HFF-Myc (cell line): ENCODE measurements around the gene PHF21A.

ENCODE experiments used
- DNase-seq: peaks from one replicate; pipeline ENCODE4 v3.0.0-alpha.2; 2011; ENCODE audit warnings: low read depth; ENCODE audit errors: extremely low read depth
- H3K4me3 ChIP-seq: replicated peaks from 2 replicates; pipeline ENCODE4 v1.5.1; 2011; ENCODE audit warnings: low read depth, mild to moderate bottlenecking, control low read depth, low read length
- TF ChIP-seq, protein P1 (sequence below): IDR thresholded peaks from 2 replicates; pipeline ENCODE4 v1.5.1; 2012; ENCODE audit warnings: mild to moderate bottlenecking, low read depth, low read length, control low read depth; ENCODE audit errors: missing control alignments

The PHF21A gene

DNA sequence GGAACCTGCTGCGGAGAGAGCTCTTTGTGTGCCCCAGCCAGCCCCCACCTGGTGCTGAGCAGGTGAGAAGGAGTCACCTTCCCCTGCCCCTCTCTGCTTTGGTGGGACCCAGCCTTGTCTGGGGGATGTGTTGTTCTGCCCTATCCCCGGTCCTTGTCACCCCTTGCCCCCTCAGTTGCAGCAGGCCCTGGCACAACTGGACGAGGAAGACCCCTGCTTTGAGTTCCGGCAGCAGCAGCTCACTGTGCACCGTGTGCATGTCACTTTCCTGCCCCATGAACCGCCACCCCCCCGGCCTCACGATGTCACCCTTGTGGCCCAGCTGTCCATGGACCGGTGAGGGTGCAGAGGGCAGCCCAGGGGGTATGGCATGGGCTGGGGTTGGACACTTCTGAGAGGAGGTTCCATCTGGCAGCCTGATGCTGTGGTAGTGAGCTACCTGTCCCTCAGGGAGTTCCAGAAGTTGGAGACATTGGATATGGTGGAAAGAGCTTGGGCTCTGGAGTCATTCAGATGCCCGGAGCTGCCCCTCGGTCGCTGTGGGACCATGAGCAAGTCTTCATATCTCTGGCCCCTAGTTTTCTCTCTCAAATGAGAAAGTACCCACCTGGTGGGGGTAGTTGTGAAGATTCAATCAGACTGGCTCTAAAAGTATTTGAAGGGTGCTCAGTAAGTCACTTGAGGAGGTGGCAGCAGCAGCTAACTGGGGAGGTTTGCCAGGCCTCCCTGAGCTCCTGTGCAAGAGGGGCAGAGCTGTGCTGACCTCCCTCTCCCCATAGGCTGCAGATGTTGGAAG, 194.5 kb downstream of the PHF21A start:
- TF ChIP-seq, protein P1, sequence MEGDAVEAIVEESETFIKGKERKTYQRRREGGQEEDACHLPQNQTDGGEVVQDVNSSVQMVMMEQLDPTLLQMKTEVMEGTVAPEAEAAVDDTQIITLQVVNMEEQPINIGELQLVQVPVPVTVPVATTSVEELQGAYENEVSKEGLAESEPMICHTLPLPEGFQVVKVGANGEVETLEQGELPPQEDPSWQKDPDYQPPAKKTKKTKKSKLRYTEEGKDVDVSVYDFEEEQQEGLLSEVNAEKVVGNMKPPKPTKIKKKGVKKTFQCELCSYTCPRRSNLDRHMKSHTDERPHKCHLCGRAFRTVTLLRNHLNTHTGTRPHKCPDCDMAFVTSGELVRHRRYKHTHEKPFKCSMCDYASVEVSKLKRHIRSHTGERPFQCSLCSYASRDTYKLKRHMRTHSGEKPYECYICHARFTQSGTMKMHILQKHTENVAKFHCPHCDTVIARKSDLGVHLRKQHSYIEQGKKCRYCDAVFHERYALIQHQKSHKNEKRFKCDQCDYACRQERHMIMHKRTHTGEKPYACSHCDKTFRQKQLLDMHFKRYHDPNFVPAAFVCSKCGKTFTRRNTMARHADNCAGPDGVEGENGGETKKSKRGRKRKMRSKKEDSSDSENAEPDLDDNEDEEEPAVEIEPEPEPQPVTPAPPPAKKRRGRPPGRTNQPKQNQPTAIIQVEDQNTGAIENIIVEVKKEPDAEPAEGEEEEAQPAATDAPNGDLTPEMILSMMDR: no peak
- DNase-seq: no peak
- no peak overlapping the region for H3K4me3 ChIP-seq

DNA sequence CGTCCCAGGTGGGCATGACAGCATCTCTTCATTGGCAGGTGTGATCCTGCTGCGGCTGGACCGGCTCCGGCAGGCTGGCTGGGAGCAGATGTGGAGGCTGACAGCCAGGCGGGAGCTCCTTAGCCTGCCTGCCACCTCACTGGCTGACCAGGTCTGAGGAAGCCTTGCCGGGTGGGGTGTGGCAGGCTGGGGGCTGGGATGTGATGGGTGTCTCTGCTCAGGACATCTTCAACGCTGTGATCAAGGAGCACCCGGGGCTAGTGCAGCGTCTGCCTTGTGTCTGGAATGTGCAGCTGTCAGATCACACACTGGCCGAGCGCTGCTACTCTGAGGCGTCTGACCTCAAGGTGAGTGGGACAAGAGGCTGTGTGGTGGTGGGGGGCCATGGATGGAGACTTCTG, 195.3 kb downstream of the PHF21A start:
- no peak overlapping the region for H3K4me3 ChIP-seq
- TF ChIP-seq, protein P1: no peak
- DNase-seq: no peak

DNA sequence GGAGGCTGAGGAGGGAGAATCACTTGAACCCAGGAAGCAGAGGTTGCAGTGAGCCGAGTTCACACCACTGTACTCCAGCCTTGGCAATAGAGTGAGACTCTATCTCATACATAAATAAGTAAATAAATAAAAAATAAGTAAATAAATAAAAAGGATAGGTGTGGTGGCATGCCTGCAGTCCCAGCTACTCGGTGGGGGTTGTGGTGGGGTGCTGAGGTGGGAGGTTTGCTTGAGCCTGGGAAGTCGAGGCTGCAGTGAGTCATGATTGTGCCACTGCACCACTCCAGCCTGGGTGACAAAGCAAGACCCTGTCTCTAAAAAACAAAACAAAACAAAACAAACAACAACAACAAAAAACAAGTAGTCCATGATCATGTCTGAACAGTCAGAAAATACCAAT, 195.7 kb downstream of the PHF21A start:
- H3K4me3 ChIP-seq: no peak overlapping the region
- TF ChIP-seq, protein P1: no peak
- DNase-seq: no peak

DNA sequence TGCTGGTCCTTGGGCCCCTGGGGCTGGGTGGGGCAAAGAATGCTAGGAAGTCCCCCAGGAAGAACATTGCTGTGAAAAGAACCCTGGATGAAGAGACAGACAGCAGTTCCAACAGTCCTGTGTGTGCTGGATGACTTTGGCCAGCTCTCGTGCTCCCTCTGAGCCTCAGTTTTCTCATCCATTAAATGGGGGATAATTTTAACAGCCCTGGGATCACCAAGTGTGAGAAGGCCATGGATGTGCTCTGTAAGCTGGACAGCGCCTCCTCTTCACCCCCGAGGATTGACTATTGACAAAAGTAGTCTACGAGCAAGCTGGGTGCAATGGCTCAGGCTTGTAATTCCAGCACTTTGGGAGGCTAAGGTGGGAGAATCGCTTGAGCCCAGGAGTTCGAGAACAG, 196.3 kb downstream of the PHF21A start:
- TF ChIP-seq, protein P1: no peak
- no peak for DNase-seq
- no peak overlapping the region for H3K4me3 ChIP-seq

DNA sequence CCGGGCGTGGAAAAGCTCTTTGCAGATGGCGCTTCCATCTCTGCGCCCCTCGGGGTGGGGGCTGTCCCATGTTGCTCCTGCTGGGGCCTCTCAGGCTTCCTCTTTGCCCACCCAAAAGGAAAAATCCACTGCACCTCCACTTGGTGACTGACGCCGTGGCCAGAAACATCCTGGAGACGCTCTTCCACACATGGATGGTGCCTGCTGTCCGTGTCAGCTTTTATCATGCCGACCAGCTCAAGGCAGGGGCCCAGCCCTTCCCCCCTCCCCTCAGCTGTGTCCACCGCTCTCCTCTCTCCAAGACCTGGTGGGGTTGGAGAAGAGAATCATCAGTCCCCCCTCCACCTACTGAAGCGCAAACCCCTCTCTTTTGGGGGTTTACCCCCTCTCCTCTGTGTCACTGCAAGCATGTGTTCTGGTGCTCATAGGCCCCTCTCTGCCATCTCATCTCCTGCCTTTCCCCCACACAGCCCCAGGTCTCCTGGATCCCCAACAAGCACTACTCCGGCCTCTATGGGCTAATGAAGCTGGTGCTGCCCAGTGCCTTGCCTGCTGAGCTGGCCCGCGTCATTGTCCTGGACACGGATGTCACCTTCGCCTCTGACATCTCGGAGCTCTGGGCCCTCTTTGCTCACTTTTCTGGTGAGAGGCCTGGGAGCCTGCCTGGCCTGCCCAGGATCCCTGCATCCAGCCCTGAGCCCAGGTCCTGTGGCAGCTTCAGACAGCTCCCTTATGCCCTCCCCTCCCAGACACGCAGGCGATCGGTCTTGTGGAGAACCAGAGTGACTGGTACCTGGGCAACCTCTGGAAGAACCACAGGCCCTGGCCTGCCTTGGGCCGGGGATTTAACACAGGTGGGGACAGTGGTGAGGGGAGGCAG, 197.0 kb downstream of the PHF21A start:
- TF ChIP-seq, protein P1: no peak
- DNase-seq: no peak
- H3K4me3 ChIP-seq: no peak overlapping the region

DNA sequence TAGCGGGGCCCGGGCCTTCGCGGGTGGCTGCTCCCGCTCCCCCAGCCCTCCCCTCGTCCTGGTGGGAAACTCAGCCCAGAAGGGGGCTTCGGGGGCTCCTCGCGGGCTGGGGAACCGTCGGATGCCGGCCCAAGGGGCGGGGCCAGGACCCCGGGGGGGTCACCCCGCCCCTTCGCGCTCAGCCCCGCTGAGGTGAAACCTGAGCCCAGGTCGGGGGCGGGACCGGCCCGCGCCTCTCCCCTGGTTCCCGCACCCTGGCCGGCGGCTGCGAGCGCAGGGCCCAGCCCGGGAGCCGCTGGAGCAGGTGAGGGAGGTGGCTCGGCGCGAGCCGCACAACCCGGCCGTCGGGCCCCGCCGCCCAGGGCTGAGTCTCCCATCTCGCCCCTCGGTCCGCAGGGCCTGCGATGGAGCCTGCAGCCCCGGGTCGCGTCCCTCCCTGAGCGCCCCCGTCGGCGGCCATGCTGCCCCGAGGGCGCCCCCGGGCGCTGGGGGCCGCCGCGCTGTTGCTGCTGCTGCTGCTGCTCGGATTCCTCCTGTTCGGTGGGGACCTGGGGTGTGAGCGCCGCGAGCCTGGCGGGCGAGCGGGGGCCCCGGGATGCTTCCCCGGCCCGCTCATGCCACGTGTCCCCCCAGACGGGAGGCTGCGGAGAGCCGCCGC, 198.7 kb downstream of the PHF21A start, which contains the start of gene LARGE2:
Gene LARGE2 (plus strand): TSS at position 232 of the 658 bp plus-strand sequence. CDS start 227 bp downstream, at position 459.
- DNase-seq: no peak
- TF ChIP-seq, protein P1: no peak
- no peak within 1 kb of the TSS for H3K4me3 ChIP-seq
